SJCRH30 (cell line): ENCODE measurements around the gene CCDC181. TPM values are rescaled to one million over a fixed set of nuclear protein-coding genes. Genes with fewer than 3 reads are reported as not detected.
"Not testable (repeated sequence)": the region's sequence is repeated elsewhere in the genome, so short reads cannot be mapped to it uniquely, and the experiment has no call there.

Experiments used
- DNase-seq, 2 experiments: peaks; one replicate each; pipeline ENCODE4 v3.0.0-alpha.2; 2015 to 2020
- H3K27ac ChIP-seq: fragments of 250-450 bp; sonication (Bioruptor Pico); 2 replicates; pipeline ENCODE4 v1.5.1; 2020; ENCODE audit warnings: mild to moderate bottlenecking, moderate library complexity
- H3K27me3 ChIP-seq: fragments of 250-450 bp; sonication (Bioruptor Pico); 2 replicates; pipeline ENCODE4 v1.5.1; 2020; ENCODE audit warnings: mild to moderate bottlenecking, moderate library complexity
- H3K36me3 ChIP-seq: fragments of 250-450 bp; sonication (Bioruptor Pico); 2 replicates; pipeline ENCODE4 v1.5.1; 2020; ENCODE audit warnings: mild to moderate bottlenecking, moderate library complexity
- H3K4me1 ChIP-seq: fragments of 250-450 bp; sonication (Bioruptor Pico); 2 replicates; pipeline ENCODE4 v1.5.1; 2020; ENCODE audit warnings: mild to moderate bottlenecking, moderate library complexity
- H3K4me3 ChIP-seq: fragments of 250-450 bp; sonication (Bioruptor Pico); 2 replicates; pipeline ENCODE4 v1.5.1; 2020; ENCODE audit warnings: mild to moderate bottlenecking, moderate library complexity
- H3K9me3 ChIP-seq: fragments of 250-450 bp; sonication (Bioruptor Pico); replicated peaks from 2 replicates; pipeline ENCODE4 v1.5.1; 2020; ENCODE audit warnings: mild to moderate bottlenecking, moderate library complexity
- total RNA-seq: library from RNA; depleted of rRNA; stranded (reverse); fragments of >200 nt; shearing (Covaris generic); gene quantifications from 2 replicates; pipeline ENCODE4 v1.2.3, GENCODE V29; 2014

Gene CCDC181
- total RNA-seq, 1 experiment from 2014 or later = 1.2 TPM

DNA sequence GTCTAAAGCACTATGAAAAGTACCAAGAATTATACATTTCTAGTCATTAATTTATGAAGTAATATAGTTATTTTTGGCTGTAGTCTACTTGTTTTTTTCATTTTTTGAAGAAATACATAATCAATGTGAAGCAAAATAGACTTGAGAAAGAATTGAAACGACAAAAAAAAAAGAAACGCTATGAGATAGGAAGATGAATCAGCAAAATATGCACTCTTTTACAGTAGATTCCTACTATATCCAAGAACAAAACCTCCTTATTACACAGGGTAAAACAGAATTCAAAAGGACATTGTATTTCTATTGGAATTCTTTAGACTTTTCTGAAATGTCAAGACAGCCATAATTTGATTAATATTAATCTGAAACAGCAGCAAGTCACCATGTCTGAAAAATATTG, 25.6 kb upstream of the CCDC181 start:
- H3K36me3 ChIP-seq = no peaks in the 10 kb centered on the region
- H3K27me3 ChIP-seq = no peaks in the 10 kb centered on the region
- no peak overlapping the region for H3K27ac ChIP-seq
- H3K4me1 ChIP-seq = no peaks in the 10 kb centered on the region
- no peak overlapping the region for H3K4me3 ChIP-seq
- no peak for DNase-seq
- 0 out of 2 replicates have a peak, but pooled peaks cover 4% of the 10 kb centered on the region for H3K9me3 ChIP-seq

GRCh38 chr1:169451218-169451824, 24.0 kb upstream of the CCDC181 start:
- Histone ChIP-seq H3K27me3 (no peaks in the 10 kb centered on the region), H3K4me1 (no peaks in the 10 kb centered on the region), H3K36me3 (no peaks in the 10 kb centered on the region), H3K4me3 (no peak overlapping the region), H3K27ac (no peak overlapping the region), H3K9me3 (no peaks in the 10 kb centered on the region)
- DNase-seq = no peak

- H3K36me3 ChIP-seq = no peaks in the 10 kb centered on the region
- no peaks in the 10 kb centered on the region for H3K9me3 ChIP-seq
- no peak overlapping the region for H3K27ac ChIP-seq
- no peak for DNase-seq
- H3K4me1 ChIP-seq = no peaks in the 10 kb centered on the region
- no peak overlapping the region for H3K4me3 ChIP-seq
- H3K27me3 ChIP-seq = no peaks in the 10 kb centered on the region
Measured at GRCh38 chr1:169443923-169444322, 16.6 kb upstream of the CCDC181 start.

DNA sequence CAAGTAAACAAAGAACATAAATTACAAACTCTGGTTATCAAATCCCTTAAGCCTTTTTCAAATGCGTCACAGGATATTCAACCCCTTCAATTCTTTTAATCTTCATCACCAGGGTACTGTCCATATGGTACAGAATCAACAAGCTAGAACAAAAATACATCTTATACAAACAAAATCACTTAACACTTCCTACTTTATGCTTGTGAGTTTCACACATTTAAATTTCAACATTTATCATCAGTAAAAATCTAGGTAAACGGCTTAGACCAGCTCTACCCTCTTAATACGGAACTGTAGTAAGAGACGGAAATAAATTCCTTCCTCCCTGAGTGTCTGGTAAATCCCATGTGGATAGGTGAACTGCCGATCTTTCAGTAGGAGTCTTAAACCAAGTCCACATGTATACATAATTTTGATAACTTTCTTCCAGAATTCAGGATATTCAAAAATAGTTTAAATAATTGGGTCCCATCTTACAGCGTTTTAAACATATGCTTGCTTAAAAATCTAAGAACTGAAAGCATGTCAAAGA, 1.0 kb downstream of the CCDC181 start:
- peak overlapping the region; percentile 51; the same call in 1 of the 2 replicates for H3K4me3 ChIP-seq
- H3K27me3 ChIP-seq = no peaks in the 10 kb centered on the region
- no peak overlapping the region for H3K27ac ChIP-seq
- no peak for DNase-seq
- H3K36me3 ChIP-seq = no peaks in the 10 kb centered on the region
- H3K9me3 ChIP-seq = no peaks in the 10 kb centered on the region
- no peaks in the 10 kb centered on the region for H3K4me1 ChIP-seq

DNA sequence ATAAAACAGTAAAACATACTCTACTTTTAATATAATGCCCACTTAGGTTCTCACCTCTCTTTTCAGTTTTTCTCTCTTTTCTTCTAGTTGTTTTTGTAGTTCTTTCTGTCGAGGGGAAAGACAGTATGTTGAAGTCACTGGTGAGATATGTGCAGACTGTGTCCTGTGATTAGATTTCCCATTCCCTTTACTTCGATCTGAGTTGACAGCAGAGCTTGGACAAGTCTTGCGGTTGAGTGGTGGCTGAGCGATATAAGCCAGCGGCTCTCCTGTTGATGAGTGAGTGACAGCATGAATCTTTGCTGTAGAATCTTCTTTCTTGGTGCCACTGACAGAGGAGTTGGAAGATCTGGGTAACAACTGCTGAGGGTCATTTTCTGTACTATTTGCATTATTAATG, 6.0 kb downstream of the CCDC181 start:
- no peak overlapping the region for H3K27ac ChIP-seq
- no peaks in the 10 kb centered on the region for H3K27me3 ChIP-seq
- H3K36me3 ChIP-seq = no peaks in the 10 kb centered on the region
- DNase-seq = no peak
- no peak overlapping the region for H3K4me3 ChIP-seq
- H3K4me1 ChIP-seq = no peaks in the 10 kb centered on the region
- no peaks in the 10 kb centered on the region for H3K9me3 ChIP-seq

- no peak for DNase-seq
- Histone ChIP-seq H3K27me3 (no peaks in the 10 kb centered on the region), H3K36me3 (no peaks in the 10 kb centered on the region), H3K9me3 (no peaks in the 10 kb centered on the region), H3K4me3 (no peak overlapping the region), H3K4me1 (no peaks in the 10 kb centered on the region), H3K27ac (no peak overlapping the region)
Measured at GRCh38 chr1:169414952-169415351, 12.3 kb downstream of the CCDC181 start.

DNA sequence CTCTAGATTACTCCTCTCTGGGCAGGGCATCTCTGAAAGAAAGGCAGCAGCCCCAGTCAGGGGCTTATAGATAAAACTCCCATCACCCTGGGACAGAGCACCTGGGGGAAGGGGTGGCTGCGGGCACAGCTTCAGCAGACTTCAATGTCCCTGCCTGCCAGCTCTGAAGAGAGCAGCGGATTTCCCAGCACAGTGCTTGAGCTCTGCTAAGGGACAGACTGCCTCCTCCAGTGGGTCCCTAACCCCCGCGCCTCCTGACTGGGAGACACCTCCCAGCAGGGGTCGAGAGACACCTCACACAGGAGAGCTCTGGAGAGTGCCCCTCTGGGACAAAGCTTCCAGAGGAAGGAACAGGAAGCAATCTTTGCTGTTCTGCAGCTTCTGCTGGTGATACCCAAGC, 18.9 kb downstream of the CCDC181 start:
- not testable (repeated sequence) for H3K9me3 ChIP-seq, H3K27me3 ChIP-seq, H3K4me3 ChIP-seq, H3K36me3 ChIP-seq, DNase-seq, H3K4me1 ChIP-seq, H3K27ac ChIP-seq

DNA sequence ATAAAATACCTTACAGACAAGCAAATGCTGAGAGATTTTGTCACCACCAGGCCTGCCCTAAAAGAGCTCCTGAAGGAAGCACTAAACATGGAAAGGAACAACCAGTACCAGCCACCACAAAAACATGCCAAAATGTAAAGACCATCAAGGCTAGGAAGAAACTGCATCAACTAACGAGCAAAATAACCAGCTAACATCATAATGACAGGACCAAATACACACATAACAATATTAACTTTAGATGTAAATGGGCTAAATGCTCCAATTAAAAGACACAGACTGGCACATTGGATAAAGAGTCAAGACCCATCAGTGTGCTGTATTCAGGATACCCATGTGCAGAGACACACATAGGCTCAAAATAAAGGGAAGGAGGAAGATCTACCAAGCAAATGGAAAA, 24.7 kb downstream of the CCDC181 start:
- H3K27ac ChIP-seq, DNase-seq, H3K4me1 ChIP-seq, H3K9me3 ChIP-seq, H3K27me3 ChIP-seq, H3K36me3 ChIP-seq, H3K4me3 ChIP-seq: not testable (repeated sequence)

DNA sequence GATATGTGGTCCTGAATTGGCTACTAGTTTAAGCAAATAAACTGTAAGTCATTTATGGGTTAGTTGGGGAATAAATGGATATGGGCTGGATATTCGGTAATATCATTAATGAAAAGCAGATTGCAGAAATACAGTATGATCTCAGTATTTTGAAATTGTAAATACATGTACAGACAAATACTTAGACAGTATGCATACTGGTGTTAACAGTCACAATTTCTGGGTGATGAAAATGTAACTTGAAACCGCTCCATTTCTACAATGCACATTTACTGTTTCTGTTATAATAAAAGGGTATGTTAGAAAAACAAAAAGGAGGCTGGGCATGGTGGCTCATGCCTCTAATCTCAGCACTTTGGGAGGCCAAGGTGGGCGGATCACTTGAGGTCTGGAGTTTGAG, 31.3 kb downstream of the CCDC181 start:
- H3K27ac ChIP-seq = no peak overlapping the region
- DNase-seq = no peak
- H3K4me1 ChIP-seq = no peaks in the 10 kb centered on the region
- H3K36me3 ChIP-seq = peaks cover 1% of the 10 kb centered on the region
- no peaks in the 10 kb centered on the region for H3K9me3 ChIP-seq
- no peaks in the 10 kb centered on the region for H3K27me3 ChIP-seq
- no peak overlapping the region for H3K4me3 ChIP-seq

GRCh38 chr1:169392406-169392805, 34.9 kb downstream of the CCDC181 start:
- Histone ChIP-seq H3K27me3 (no peaks in the 10 kb centered on the region), H3K27ac (no peak overlapping the region), H3K9me3 (no peaks in the 10 kb centered on the region), H3K4me3 (no peak overlapping the region), H3K4me1 (no peaks in the 10 kb centered on the region), H3K36me3 (peaks cover 19% of the 10 kb centered on the region)
- no peak for DNase-seq

DNA sequence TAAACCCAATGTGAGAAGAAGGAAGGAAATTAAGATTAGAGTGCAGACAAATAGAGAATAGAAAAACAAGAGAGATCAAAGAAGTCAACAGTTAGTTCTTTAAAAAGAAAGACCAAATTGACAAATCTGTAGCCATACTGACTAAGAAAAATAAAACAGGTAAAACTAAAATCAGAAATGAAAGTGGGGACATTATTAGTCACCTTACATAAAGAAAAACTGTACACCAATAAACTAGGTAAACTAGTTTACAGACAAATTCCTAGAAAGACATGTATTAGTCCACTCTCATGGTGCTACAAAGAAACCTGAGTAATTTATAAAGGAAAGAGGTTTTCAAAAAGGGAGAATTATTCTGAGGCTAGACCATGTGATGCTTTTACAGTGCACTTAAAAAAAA, 37.0 kb downstream of the CCDC181 start:
- Histone ChIP-seq H3K4me1 (no peaks in the 10 kb centered on the region), H3K9me3 (no peaks in the 10 kb centered on the region), H3K27ac (no peak overlapping the region), H3K4me3 (no peak overlapping the region), H3K36me3 (peaks cover 27% of the 10 kb centered on the region), H3K27me3 (no peaks in the 10 kb centered on the region)
- DNase-seq = no peak

DNA sequence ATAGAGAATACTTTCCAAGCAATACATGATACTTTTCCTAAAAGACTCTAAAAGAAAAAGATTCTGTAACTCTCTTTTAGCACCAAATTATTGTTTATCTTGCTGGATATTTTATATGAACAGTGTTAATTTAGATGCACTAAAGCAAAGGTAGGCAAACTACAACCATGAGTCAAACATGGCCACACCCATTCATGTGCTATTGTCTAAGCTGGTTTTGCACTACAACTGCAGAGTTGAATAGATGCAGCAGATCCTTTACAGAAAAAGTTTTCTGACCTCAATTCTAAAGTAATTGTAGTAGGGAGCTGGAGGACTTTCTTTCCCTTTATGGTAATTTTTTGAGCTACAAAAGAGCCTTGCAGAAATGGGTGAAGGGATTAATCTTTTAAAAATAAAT, 39.9 kb downstream of the CCDC181 start:
- Histone ChIP-seq H3K4me3 (no peak overlapping the region), H3K27ac (no peak overlapping the region), H3K27me3 (no peaks in the 10 kb centered on the region), H3K9me3 (no peaks in the 10 kb centered on the region), H3K4me1 (no peaks in the 10 kb centered on the region), H3K36me3 (peaks cover 30% of the 10 kb centered on the region)
- no peak for DNase-seq

GRCh38 chr1:169383449-169383848, 43.8 kb downstream of the CCDC181 start:
- H3K36me3 ChIP-seq = peaks cover 33% of the 10 kb centered on the region
- no peak for DNase-seq
- H3K27me3 ChIP-seq = no peaks in the 10 kb centered on the region
- H3K4me3 ChIP-seq = no peak overlapping the region
- H3K4me1 ChIP-seq = no peaks in the 10 kb centered on the region; the same call in 1 of the 2 replicates
- no peaks in the 10 kb centered on the region for H3K9me3 ChIP-seq
- H3K27ac ChIP-seq = no peak overlapping the region

- H3K27ac ChIP-seq = no peak overlapping the region
- DNase-seq = no peak
- H3K36me3 ChIP-seq = peaks cover 32% of the 10 kb centered on the region
- H3K9me3 ChIP-seq = no peaks in the 10 kb centered on the region
- no peaks in the 10 kb centered on the region for H3K27me3 ChIP-seq
- no peaks in the 10 kb centered on the region; the same call in 1 of the 2 replicates for H3K4me1 ChIP-seq
- no peak overlapping the region for H3K4me3 ChIP-seq
Measured at GRCh38 chr1:169381162-169381561, 46.1 kb downstream of the CCDC181 start.

DNA sequence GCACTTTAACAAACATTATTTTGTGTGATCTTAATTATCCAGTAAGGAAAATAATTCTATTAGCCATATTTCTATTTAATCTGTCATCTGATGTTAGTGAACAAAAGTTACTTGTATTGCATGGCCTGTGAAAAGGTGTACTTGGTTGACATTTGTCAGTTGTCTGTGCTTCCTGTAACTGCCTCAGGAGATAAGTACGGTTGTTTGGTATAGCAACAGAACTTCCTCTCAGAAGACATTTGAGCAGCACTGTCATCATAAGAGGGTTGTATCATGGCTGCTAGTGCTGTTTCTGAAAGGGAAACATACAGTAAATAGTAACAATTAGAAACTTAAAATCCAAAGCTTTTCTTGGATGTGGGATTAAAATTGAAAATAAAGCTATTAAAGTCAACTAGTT, 55.9 kb downstream of the CCDC181 start:
- no peaks in the 10 kb centered on the region for H3K9me3 ChIP-seq
- no peaks in the 10 kb centered on the region for H3K27me3 ChIP-seq
- DNase-seq = no peak
- no peaks in the 10 kb centered on the region; the same call in 1 of the 2 replicates for H3K4me1 ChIP-seq
- H3K27ac ChIP-seq = no peak overlapping the region
- peaks cover 7% of the 10 kb centered on the region for H3K36me3 ChIP-seq
- no peak overlapping the region for H3K4me3 ChIP-seq

DNA sequence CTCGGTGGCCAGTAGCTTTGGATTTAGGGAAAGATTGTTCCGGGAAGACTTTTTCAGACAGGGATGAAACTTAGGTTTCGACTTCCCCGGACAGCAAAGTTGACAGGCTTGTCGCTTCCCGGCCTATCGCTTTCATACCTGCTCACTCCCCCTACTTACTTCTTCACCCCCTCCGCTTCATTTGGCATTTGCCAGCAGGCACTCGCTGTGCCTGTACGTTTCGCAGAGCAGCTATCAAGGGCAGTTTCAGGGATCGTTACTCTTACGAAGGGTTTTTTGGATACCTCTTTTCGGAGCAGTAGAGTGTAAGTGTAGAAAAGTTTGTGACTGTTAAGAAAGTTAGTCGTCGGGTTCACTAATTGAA, 58.9 kb downstream of the CCDC181 start:
- Histone ChIP-seq H3K27me3 (no peaks in the 10 kb centered on the region), H3K36me3 (peaks cover 5% of the 10 kb centered on the region), H3K4me1 (no peaks in the 10 kb centered on the region; the same call in 1 of the 2 replicates), H3K27ac (peak overlapping the region; percentile 87), H3K4me3 (peak overlapping the region; percentile 88), H3K9me3 (peaks cover 4% of the 10 kb centered on the region)
- peak in 1 of 2 experiments; percentile 9 for DNase-seq
